M059J (cell line): Measurements from ENCODE around the gene NEMP2. TPM values are rescaled to one million over a fixed set of nuclear protein-coding genes. Genes with fewer than 3 reads are reported as not detected.
A peak's percentile ranks its signal among the peaks of the same experiment; 100 is the strongest.

Experiments
- DNase-seq: peaks from one replicate; pipeline ENCODE4 v3.0.0-alpha.2; 2012; ENCODE audit warnings: low read depth
- total RNA-seq: library from RNA; depleted of rRNA; stranded (reverse); fragments of >200 nt; shearing (Covaris generic); gene quantifications from 2 replicates; pipeline ENCODE4 v1.2.3, GENCODE V29; 2014

The NEMP2 gene
- total RNA-seq, 1 experiment from 2014 or later: 9.5 TPM

GRCh38 chr2:190554357-190555006, 20.0 kb upstream of the NEMP2 start:
- no peak for DNase-seq

- no peak for DNase-seq
Measured at GRCh38 chr2:190553254-190553653, 18.7 kb upstream of the NEMP2 start.

- DNase-seq: no peak
Measured at GRCh38 chr2:190551928-190552327, 17.4 kb upstream of the NEMP2 start.

- DNase-seq: no peak
Measured at GRCh38 chr2:190550137-190550536, 15.6 kb upstream of the NEMP2 start.

- peak; percentile 32 for DNase-seq
Measured at GRCh38 chr2:190547886-190548285, 13.4 kb upstream of the NEMP2 start.

GRCh38 chr2:190546734-190547133, 12.2 kb upstream of the NEMP2 start:
- DNase-seq: no peak

- DNase-seq: no peak
Measured at GRCh38 chr2:190545555-190546385, 11.2 kb upstream of the NEMP2 start.

- DNase-seq: no peak
Measured at GRCh38 chr2:190545093-190545492, 10.6 kb upstream of the NEMP2 start.

- DNase-seq: peak; percentile 34
Measured at GRCh38 chr2:190540048-190540447, 5.5 kb upstream of the NEMP2 start.

GRCh38 chr2:190538201-190538600, 3.7 kb upstream of the NEMP2 start:
- DNase-seq: no peak

- peak; percentile 86 for DNase-seq
Measured at GRCh38 chr2:190537765-190538164, 3.2 kb upstream of the NEMP2 start.

GRCh38 chr2:190535586-190535985, 1.1 kb upstream of the NEMP2 start:
- no peak for DNase-seq

- DNase-seq: no peak
Measured at GRCh38 chr2:190535121-190535439, 558 bp upstream of the NEMP2 start.

GRCh38 chr2:190533968-190534309, 583 bp downstream of the NEMP2 start:
- DNase-seq: no peak

GRCh38 chr2:190533175-190533967, 1.2 kb downstream of the NEMP2 start:
- peak; percentile 50 for DNase-seq

GRCh38 chr2:190532581-190532980, 1.9 kb downstream of the NEMP2 start:
- DNase-seq: no peak

GRCh38 chr2:190530248-190530900, 4.1 kb downstream of the NEMP2 start:
- DNase-seq: peak; percentile 51

- DNase-seq: no peak
Measured at GRCh38 chr2:190529486-190530247, 4.9 kb downstream of the NEMP2 start.

- DNase-seq: no peak
Measured at GRCh38 chr2:190528521-190529001, 6.0 kb downstream of the NEMP2 start.

- DNase-seq: no peak
Measured at GRCh38 chr2:190527918-190528317, 6.6 kb downstream of the NEMP2 start.

- DNase-seq: no peak
Measured at GRCh38 chr2:190527214-190527613, 7.3 kb downstream of the NEMP2 start.
